ENCODE results near the gene ZBTB18. TPM values are rescaled to one million over a fixed set of nuclear protein-coding genes. Genes with fewer than 3 reads are reported as not detected.

Gene ZBTB18
- total RNA-seq, 6 donors from 2014 or later = 14.8 to 29.7 (median 20.4) TPM

DNA sequence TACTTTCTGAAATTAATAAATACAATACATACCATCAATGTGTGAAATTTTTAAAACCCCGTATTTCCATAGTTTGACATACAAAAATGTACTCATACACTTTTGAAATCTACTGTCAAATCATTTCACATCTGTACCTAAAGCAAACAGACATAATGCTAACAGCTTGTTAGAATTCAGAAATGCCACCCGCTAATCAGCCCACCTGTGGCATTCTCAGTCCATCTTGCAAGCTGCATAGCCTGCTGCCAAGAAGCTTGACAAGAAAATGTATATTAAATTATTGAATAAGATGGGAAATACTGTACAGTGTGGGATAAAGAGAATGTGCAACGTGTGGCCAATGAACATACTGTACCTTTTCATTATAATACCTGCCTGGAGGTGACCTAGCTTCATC, 55.1 kb downstream of the ZBTB18 start:
- 87 to 88% methylated on average over 3 of the region's 3 CpGs for WGBS, 2 donors
- Histone ChIP-seq H3K4me3 (no peak overlapping the region), H3K9me3 (no peaks in the 10 kb centered on the region), H3K4me1 (no peaks in the 10 kb centered on the region), H3K27ac (no peak overlapping the region), H3K27me3 (no peaks in the 10 kb centered on the region), H3K36me3 (no peaks in the 10 kb centered on the region)
- ATAC-seq (ENCODE audit: low FRiP score in 2 of 2) = no peak
- DNase-seq = no peak
- TF ChIP-seq EP300 (IDR thresholded peaks at IDR 0.05) (no peak), CTCF (IDR thresholded peaks at IDR 0.05) (no peak), POLR2A (IDR thresholded peaks at IDR 0.05) (no peak), POLR2AphosphoS5 (IDR thresholded peaks at IDR 0.05) (no peak)

Small RNA genes lying within 50 kb of the gene (small RNA-seq; reads per million reads assigned to genes)
- 0 reads per million in 4 donors for gene RN7SL148P

Other genes with a start within 250 kb of the ZBTB18 start
- 10 to 100 TPM; 23.0 to 51.2 (median 46.8) TPM for gene AKT3, start 201.0 kb upstream of the ZBTB18 start, total RNA-seq

All from upper lobe of left lung (tissue), 6 donors.